ENCODE measurements around the gene SNORC.
A peak's percentile ranks its signal among the peaks of the same experiment; 100 is the strongest.

SNORC gene

DNA sequence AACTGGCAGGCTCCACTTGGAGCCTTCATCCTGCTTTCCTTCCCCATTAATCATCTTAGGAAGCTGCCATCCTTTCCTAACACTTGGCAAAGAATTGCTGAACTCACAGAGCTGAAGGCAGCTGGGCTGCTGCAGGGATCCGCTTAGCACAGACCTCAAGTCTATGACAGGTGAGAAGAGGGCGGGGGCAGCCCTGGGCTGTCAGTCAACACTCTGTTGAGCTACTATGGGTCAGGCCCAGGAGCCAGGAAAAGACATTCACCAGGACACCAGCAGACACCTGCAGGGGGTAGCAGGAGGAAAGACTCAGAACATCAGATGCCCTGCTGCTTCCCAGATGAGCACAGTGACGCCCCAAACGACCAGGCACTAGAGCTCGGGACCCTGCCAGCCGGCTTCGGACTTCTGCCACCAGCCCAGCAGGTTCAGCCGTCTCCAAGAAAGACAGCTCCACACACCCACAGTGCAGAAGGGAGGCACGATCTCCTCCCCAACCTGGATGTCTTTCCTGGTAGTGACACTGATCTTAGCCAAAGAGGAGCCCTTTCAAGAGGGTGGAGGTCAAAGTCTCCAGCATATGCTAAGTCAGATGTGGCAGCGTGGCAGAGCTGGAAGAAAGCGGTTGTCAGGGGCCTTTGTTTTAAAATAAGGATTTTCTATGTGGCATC is 55.2 kb downstream of the SNORC start:
- no peak for DNase-seq (ENCODE audit: low read depth in 4 of 4, low spot score in 1 of 4)

DNA sequence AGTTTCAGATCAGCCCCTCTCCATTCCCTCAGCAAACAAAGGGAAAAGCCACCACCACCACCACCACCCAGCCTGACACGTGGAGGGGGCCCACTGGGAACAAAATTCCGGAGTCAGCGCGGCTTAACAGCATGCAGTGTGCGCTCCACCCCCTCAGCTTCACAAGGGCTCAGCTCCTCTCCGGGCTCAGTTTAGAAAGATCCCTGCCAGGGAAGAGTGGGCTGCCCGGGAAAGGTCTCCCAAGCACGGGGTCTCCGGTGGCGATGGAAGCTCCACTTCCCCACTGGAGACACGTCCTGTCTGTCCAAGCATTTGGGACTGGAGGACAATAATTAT is 55.7 kb downstream of the SNORC start:
- DNase-seq (ENCODE audit: low read depth in 4 of 4, low spot score in 1 of 4), result no peak

DNA sequence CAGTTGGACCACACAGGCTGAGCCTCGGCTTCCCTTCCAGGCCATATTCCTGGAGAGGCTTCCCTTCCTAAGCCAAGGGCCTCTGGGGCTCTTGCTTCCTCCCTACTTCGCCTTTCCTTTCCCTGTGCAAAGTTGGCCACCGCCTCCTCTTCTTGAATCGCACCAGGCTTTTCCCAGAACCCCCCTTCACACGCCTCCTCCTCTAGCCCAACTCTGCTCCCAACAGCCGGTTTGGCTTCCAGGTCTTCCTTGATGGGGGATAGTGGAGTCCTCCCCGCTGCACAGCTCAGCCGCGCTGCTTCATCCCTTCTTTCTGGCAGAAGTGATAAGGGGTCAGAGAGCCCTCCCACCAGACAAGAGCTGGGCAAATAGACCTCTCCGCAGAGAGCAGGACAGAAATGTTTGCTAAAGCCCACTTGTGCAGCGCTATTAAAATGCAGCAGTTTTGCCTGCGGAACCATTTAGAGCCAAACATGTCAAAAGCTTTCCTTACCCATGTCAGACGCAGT is 56.4 kb downstream of the SNORC start:
- DNase-seq (ENCODE audit: low read depth in 4 of 4, low spot score in 1 of 4), result no peak

- peak in 1 of 4 experiments; percentile 12 for DNase-seq (ENCODE audit: low read depth in 4 of 4, low spot score in 1 of 4)
Measured at GRCh38 chr2:232927032-232927792, 57.1 kb downstream of the SNORC start.

DNA sequence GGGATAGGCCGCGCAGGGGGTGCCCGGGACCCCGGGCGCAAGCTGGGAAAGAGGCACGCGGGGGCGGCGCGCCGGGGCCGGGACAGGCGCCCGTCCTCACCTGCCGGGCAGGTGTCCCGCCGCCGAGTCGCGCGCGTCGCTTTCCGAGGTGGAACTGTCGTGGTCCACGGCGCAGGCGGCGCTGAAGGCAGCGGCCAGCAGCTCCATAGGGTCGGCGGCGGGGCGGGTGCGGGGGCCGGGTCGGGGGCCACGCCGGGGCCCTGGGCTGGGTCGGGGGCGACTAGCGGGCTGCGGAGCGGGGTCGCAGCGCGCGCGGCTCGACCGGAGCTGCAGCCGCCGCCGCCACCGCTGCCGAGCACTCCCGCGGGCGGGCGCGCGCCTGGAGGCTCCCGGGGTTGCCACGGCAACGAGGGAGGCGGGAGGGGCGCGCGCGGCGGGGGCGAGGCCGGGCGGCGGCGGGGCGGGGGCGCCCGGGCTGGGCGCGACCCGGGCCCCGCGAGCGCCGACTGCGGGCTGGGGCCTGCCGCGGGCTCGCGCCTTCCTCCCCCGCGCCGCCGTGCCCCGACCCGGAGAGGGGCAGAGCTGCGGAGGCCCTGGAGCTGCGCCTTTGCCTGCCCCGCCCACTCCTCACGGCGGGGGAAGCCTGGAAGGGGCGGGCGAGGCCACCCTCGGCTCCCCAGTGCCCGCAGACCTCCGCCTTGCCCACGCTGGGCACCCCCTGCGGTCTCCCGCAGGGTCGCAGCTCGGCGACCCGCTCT is 57.9 kb downstream of the SNORC start:
- no peak for DNase-seq (ENCODE audit: low read depth in 4 of 4, low spot score in 1 of 4)
